GM12878 (cell line): ENCODE results near the gene ZNF148. TPM values are rescaled to one million over a fixed set of nuclear protein-coding genes. Genes with fewer than 3 reads are reported as not detected.

Experiments
- ATAC-seq: fragments of 200-7000 bp; cut with Tn5 transposase; 3 replicates; pipeline ENCODE4 v1.9.1; 2020; ENCODE audit warnings: mild to moderate bottlenecking, moderate library complexity
- BruUV-seq: library from RNA; stranded (reverse); fragments of 400-500 nt; replicated peaks from 2 replicates; lab custom pipeline; 2021; lab: Mats Ljungman, UMichigan
- CTCF ChIA-PET: fragments of 300-600 bp; sonication (Branson Sonifier 250); formaldehyde crosslinking; extraction: SDS; loops from one replicate; lab custom pipeline; 2021; ENCODE audit warnings: inconsistent platforms; lab: Yijun Ruan, JAX
- POLR2A ChIA-PET: fragments of 350-600 bp; formaldehyde crosslinking; extraction: SDS; loops from one replicate; lab custom pipeline; 2021; ENCODE audit warnings: inconsistent platforms; lab: Charles Lee
- RAD21 ChIA-PET: fragments of 300-600 bp; sonication (Branson Sonifier 250); formaldehyde crosslinking; loops from one replicate; lab custom pipeline; 2023; ENCODE audit warnings: antibody characterized with exemption; ENCODE audit not compliant: unreplicated experiment; lab: Charles Lee
- SMC1A ChIA-PET: fragments of 300-600 bp; sonication (Branson Sonifier 250); formaldehyde crosslinking; loops from one replicate; lab custom pipeline; 2023; ENCODE audit not compliant: unreplicated experiment, uncharacterized antibody; lab: Charles Lee
- DNase-seq: peaks from one replicate; pipeline ENCODE4 v3.0.0-alpha.2; 2011; ENCODE audit warnings: low read depth, low spot score
- FAIRE-seq: peaks from 3 replicates; lab custom pipeline; 2011; peaks lifted over from hg19 to GRCh38; lab: Jason Lieb, UNC
- H2AFZ ChIP-seq: 2 replicates; pipeline ENCODE4 v1.6.0; 2011; ENCODE audit warnings: low read depth, low read length, control low read depth; ENCODE audit not compliant: control insufficient read depth
- H3K27ac ChIP-seq: 2 replicates; pipeline ENCODE4 v1.5.1; 2011; ENCODE audit warnings: control low read depth; ENCODE audit not compliant: control insufficient read depth, insufficient read depth
- H3K27me3 ChIP-seq, 2 experiments: replicated peaks in 1 of 2; 2 replicates each; pipeline versions ENCODE4 v1.6.0 to v1.6.1; 2011; ENCODE audit warnings: low read length in 1 of 2; ENCODE audit not compliant: control insufficient read depth in 2 of 2, insufficient read depth in 2 of 2
- H3K36me3 ChIP-seq, 2 experiments: 2 replicates each; pipeline ENCODE4 v1.5.1; 2011; ENCODE audit warnings: low read length in 1 of 2; ENCODE audit not compliant: control insufficient read depth in 2 of 2, insufficient read depth in 2 of 2
- H3K4me1 ChIP-seq: 2 replicates; pipeline ENCODE4 v1.6.1; 2011; ENCODE audit warnings: mild to moderate bottlenecking, low read length, moderate library complexity, mixed read lengths; ENCODE audit not compliant: control insufficient read depth, insufficient read depth
- H3K4me2 ChIP-seq: 2 replicates; pipeline ENCODE4 v1.6.0; 2011; ENCODE audit warnings: control low read depth; ENCODE audit not compliant: control insufficient read depth, insufficient read depth
- H3K4me3 ChIP-seq: fragments of 200-600 bp; sonication (generic); 2 replicates; pipeline ENCODE4 v1.5.1; 2016
- H3K79me2 ChIP-seq: 2 replicates; pipeline ENCODE4 v1.6.0; 2011; ENCODE audit warnings: low read length; ENCODE audit not compliant: control insufficient read depth, insufficient read depth
- H3K9ac ChIP-seq: 2 replicates; pipeline ENCODE4 v1.8.0; 2011; ENCODE audit warnings: low read length, control low read depth, mixed read lengths; ENCODE audit not compliant: control insufficient read depth, insufficient read depth
- H3K9me3 ChIP-seq: replicated peaks from 3 replicates; pipeline ENCODE4 v1.5.1; 2011; ENCODE audit warnings: mild to moderate bottlenecking, low read length; ENCODE audit not compliant: control insufficient read depth, insufficient read depth
- H4K20me1 ChIP-seq: 2 replicates; pipeline ENCODE4 v1.6.0; 2011; ENCODE audit not compliant: control insufficient read depth, insufficient read depth
- BMI1 ChIP-seq: fragments of 450-650 bp; IDR thresholded peaks from 2 replicates; pipeline ENCODE4 v1.6.1; 2016; ENCODE audit warnings: mild to moderate bottlenecking, moderate library complexity, borderline replicate concordance
- IKZF1 ChIP-seq: fragments of 450-650 bp; conservative IDR thresholded peaks from 2 replicates; pipeline ENCODE4 v1.6.1; 2017; ENCODE audit warnings: antibody characterized with exemption, mild to moderate bottlenecking
- MTA2 ChIP-seq: fragments of 450-650 bp; IDR thresholded peaks from 2 replicates; pipeline ENCODE4 v1.6.1; 2016; ENCODE audit warnings: low read depth, mild to moderate bottlenecking, moderate library complexity
- NR2C1 ChIP-seq: fragments of 450-650 bp; IDR thresholded peaks from 2 replicates; pipeline ENCODE4 v1.6.1; 2017; ENCODE audit warnings: antibody characterized with exemption, mild to moderate bottlenecking, moderate library complexity
- POLR2AphosphoS2 ChIP-seq: IDR thresholded peaks from 2 replicates; pipeline ENCODE4 v1.6.1; 2011; ENCODE audit warnings: low read depth, mild to moderate bottlenecking, low read length, improper control_type of control experiment, moderate library complexity
- STAT3 ChIP-seq: IDR thresholded peaks from 2 replicates; pipeline ENCODE4 v1.6.1; 2011; ENCODE audit warnings: low read depth, low read length, improper control_type of control experiment
- TCF12 ChIP-seq: IDR thresholded peaks from 2 replicates; pipeline ENCODE4 v1.6.1; 2011; ENCODE audit warnings: low read depth, mild to moderate bottlenecking, low read length
- WGBS: methylation state at CpG from one replicate; pipeline ENCODE4 v1.1.6; 2016; ENCODE audit warnings: low lambda C conversion rate; ENCODE audit not compliant: insufficient replicate concordance, insufficient coverage; ENCODE audit errors: missing lambda C conversion rate; 5-methylcytosine and 5-hydroxymethylcytosine counted together
- in situ Hi-C: fragments of 300-500 bp; cut with MboI; formaldehyde crosslinking; loops from 9 replicates; pipeline ENCODE4 v1.14.3; 2018; ENCODE audit warnings: mixed read lengths
- intact Hi-C: fragments of 100-400 bp; cut with micrococcal nuclease; formaldehyde crosslinking; loops from one replicate; pipeline ENCODE4 v1.14.2; 2022; ENCODE audit not compliant: unreplicated experiment
- polyA plus RNA-seq, 11 experiments: library from polyadenylated mRNA; depleted of rRNA in 4 of 11; unstranded in 6 of 11; stranded (reverse) in 5 of 11; fragments of >200 nt; fragmentation: Nextera tagmentation in 4 of 11; fragmentation: Illumina TruSeq in 1 of 11; extraction: Ambion mirVana in 4 of 11; extraction: Trizol in 1 of 11; gene quantifications; 1 replicate in 1 of 11; 2 replicates in 10 of 11; pipeline versions ENCODE4 v1.2.1 to v1.2.3, GENCODE V29; 2011 to 2016; ENCODE audit warnings: inconsistent platforms in 2 of 11, missing spikeins in 2 of 11, low read depth in 1 of 11
- total RNA-seq, 4 experiments: library from RNA; depleted of rRNA in 3 of 4; stranded (reverse); fragments of >200 nt in 3 of 4; fragmentation: Illumina TruSeq in 1 of 4; extraction: Trizol in 1 of 4; gene quantifications; 2 replicates each; pipeline versions ENCODE4 v1.2.1 to v1.2.3, GENCODE V29; 2013 to 2021

ZNF148 gene
- total and polyA plus RNA-seq, 10 of the 15 experiments (the other 5 are each of a cell fraction or from before 2014, with no cell fraction given) = 8.6 to 40.4 (median 26.7) TPM

- DNase-seq (no peak), ATAC-seq (no peak), FAIRE-seq (no peak)
- SMC1A ChIA-PET = interaction anchor here (1.4 kb wide), 1 partner anchor 212 kb away, joined by 5 read pairs; no protein-coding TSS in a partner anchor
- peaks cover 0 to 5% of the 10 kb centered on the region in 2 experiments; a peak in 1 of 4 replicates for H3K27me3 ChIP-seq
- H3K79me2 ChIP-seq = no peaks in the 10 kb centered on the region
- no peak overlapping the region for H3K4me2 ChIP-seq
- in situ Hi-C loops = no loop called here
- H2AFZ ChIP-seq = no peak overlapping the region
- BruUV-seq = no TSS peak
- CTCF ChIA-PET = interaction anchor here (0.6 to 1.4 kb wide), 3 partner anchors 15 to 377 kb away, joined by 3 read pairs; no protein-coding TSS in a partner anchor
- no peaks in the 10 kb centered on the region; the same call in 2 of the 3 replicates for H3K9me3 ChIP-seq
- RAD21 ChIA-PET = interaction anchor here (1.0 kb wide), 1 partner anchor 164 kb away, joined by 3 read pairs; no protein-coding TSS in a partner anchor
- no peak for TF ChIP-seq MTA2
- TF ChIP-seq BMI1 = no peak
- TF ChIP-seq, all 136 proteins: peak for 0
- Histone ChIP-seq H3K36me3 (no peaks in the 10 kb centered on the region), H3K4me3 (no peak overlapping the region), H4K20me1 (no peaks in the 10 kb centered on the region), H3K27ac (no peak overlapping the region), H3K9ac (no peak overlapping the region), H3K4me1 (peaks cover 2% of the 10 kb centered on the region)
- intact Hi-C loops = no loop called here
- POLR2A ChIA-PET = no interaction called here
- 71% methylated on average over 6 of the region's 6 CpGs for WGBS
Measured at GRCh38 chr3:125206934-125207333, 168.2 kb downstream of the ZNF148 start.

GRCh38 chr3:125203731-125204130 lies 171.4 kb downstream of the ZNF148 start:
- H3K4me1 ChIP-seq = peaks cover 15% of the 10 kb centered on the region
- intact Hi-C loops = loop anchor here (2.0 to 5.0 kb wide), 5 partner anchors 61 to 441 kb away; no protein-coding TSS in a partner anchor
- RAD21 ChIA-PET = no interaction called here
- FAIRE-seq (no peak), DNase-seq (no peak), ATAC-seq (no peak)
- H3K4me2 ChIP-seq = no peak overlapping the region
- H3K9ac ChIP-seq = no peak overlapping the region
- H3K27me3 ChIP-seq = no peaks in the 10 kb centered on the region
- POLR2A ChIA-PET = interaction anchor here (0.6 to 1.0 kb wide), 2 partner anchors 61 to 196 kb away, joined by 3 read pairs; no protein-coding TSS in a partner anchor
- no peak overlapping the region for H2AFZ ChIP-seq
- CTCF ChIA-PET = interaction anchor here (1.1 to 1.5 kb wide), 2 partner anchors 18 to 69 kb away, joined by 3 read pairs; no protein-coding TSS in a partner anchor
- H3K27ac ChIP-seq = no peak overlapping the region
- no peak overlapping the region for H3K4me3 ChIP-seq
- no peaks in the 10 kb centered on the region for H3K79me2 ChIP-seq
- SMC1A ChIA-PET = interaction anchor here (0.9 to 1.7 kb wide), 3 partner anchors 65 to 237 kb away, joined by 3 to 4 read pairs (median 4); no protein-coding TSS in a partner anchor
- H3K36me3 ChIP-seq = no peaks in the 10 kb centered on the region
- H3K9me3 ChIP-seq = no peaks in the 10 kb centered on the region; the same call in 2 of the 3 replicates
- BruUV-seq = no TSS peak
- in situ Hi-C loops = no loop called here
- TF ChIP-seq POLR2AphosphoS2 (no peak), IKZF1 (no peak), TCF12 (no peak), STAT3 (no peak), NR2C1 (no peak)
- TF ChIP-seq, all 136 proteins: peak for 0
- no peaks in the 10 kb centered on the region for H4K20me1 ChIP-seq
